Spleen (tissue), 11 donors: ENCODE measurements around the gene TTC12. TPM values are rescaled to one million over a fixed set of nuclear protein-coding genes. Genes with fewer than 3 reads are reported as not detected.

Source experiments
- DNase-seq: peaks from one replicate; pipeline ENCODE4 v3.0.0-alpha.2; 2020
- H3K27ac ChIP-seq, 8 donors: fragments of 200-600 bp; sonication (generic) in 7 of 8; 1 replicate in 4 of 8; 2 replicates in 4 of 8; pipeline versions ENCODE4 v1.5.0 to v1.8.0; 2016 to 2021; ENCODE audit warnings: inconsistent platforms in 4 of 8, mild to moderate bottlenecking in 4 of 8, moderate library complexity in 1 of 8
- H3K27me3 ChIP-seq, 7 donors: fragments of 200-600 bp; sonication (generic) in 6 of 7; replicated peaks in 1 of 7; 1 replicate in 4 of 7; 2 replicates in 3 of 7; pipeline versions ENCODE4 v1.5.0 to v1.8.0; 2016 to 2021; ENCODE audit warnings: inconsistent platforms in 3 of 7, mild to moderate bottlenecking in 1 of 7
- H3K36me3 ChIP-seq, 6 donors: fragments of 200-600 bp; sonication (generic) in 5 of 6; 1 replicate in 4 of 6; 2 replicates in 2 of 6; pipeline versions ENCODE4 v1.5.0 to v1.8.0; 2016 to 2021; ENCODE audit warnings: inconsistent platforms in 2 of 6
- H3K4me1 ChIP-seq, 6 donors: fragments of 200-600 bp; sonication (generic) in 5 of 6; 1 replicate in 3 of 6; 2 replicates in 3 of 6; pipeline versions ENCODE4 v1.5.0 to v1.8.0; 2016 to 2021; ENCODE audit warnings: inconsistent platforms in 3 of 6
- H3K4me3 ChIP-seq, 8 donors: fragments of 200-600 bp; sonication (generic) in 7 of 8; 1 replicate in 4 of 8; 2 replicates in 4 of 8; pipeline versions ENCODE4 v1.5.0 to v1.8.0; 2016 to 2021; ENCODE audit warnings: inconsistent platforms in 4 of 8, mild to moderate bottlenecking in 4 of 8, moderate library complexity in 2 of 8
- H3K9me3 ChIP-seq, 8 donors: fragments of 200-600 bp; sonication (generic) in 7 of 8; 1 replicate in 4 of 8; 2 replicates in 4 of 8; pipeline versions ENCODE4 v1.5.0 to v1.8.0; 2016 to 2021; ENCODE audit warnings: inconsistent platforms in 4 of 8
- POLR2A ChIP-seq, 3 donors: fragments of 450-650 bp; IDR thresholded peaks; one replicate each; pipeline ENCODE4 v1.5.1; 2017; ENCODE audit warnings: antibody characterized with exemption in 3 of 3, mild to moderate bottlenecking in 1 of 3
- POLR2AphosphoS5 ChIP-seq, 3 donors: sonication (generic); formaldehyde crosslinking; IDR thresholded peaks; one replicate each; pipeline ENCODE4 v1.5.1; 2017; ENCODE audit warnings: antibody characterized with exemption in 3 of 3
- WGBS, 5 donors: extraction: QIAGEN DNeasy Blood & Tissue Kit in 3 of 5; methylation state at CpG; one replicate each; pipeline versions ENCODE4 v1.1.5 to v1.1.7; 2013 to 2018; 5-methylcytosine and 5-hydroxymethylcytosine counted together
- intact Hi-C: fragments of 100-400 bp; cut with DNase I; formaldehyde crosslinking; loops from one replicate; pipeline ENCODE4 v1.15.0; 2023; ENCODE audit warnings: low total_unique reads
- polyA plus RNA-seq, 3 donors: library from polyadenylated mRNA; stranded (reverse); fragments of 200-250 nt; gene quantifications; one replicate each; pipeline ENCODE4 v1.2.1, GENCODE V29; 2013
- total RNA-seq, 7 donors: library from RNA; depleted of rRNA in 3 of 7; stranded (reverse); fragments of >200 nt in 3 of 7; fragmentation: NEBNext Ultra II Directional in 4 of 7; extraction: Animal tissue kit (Norgen Biotek cat#: 25700) in 4 of 7; gene quantifications; one replicate each; pipeline versions ENCODE4 v1.1.0 to v1.2.1, GENCODE V29; 2016 to 2021
- TF ChIP-seq, protein P1 (sequence below), 11 experiments: fragments of 200-600 bp in 7 of 11; fragments of 450-650 bp in 4 of 11; sonication (generic) in 4 of 11; IDR thresholded peaks in 8 of 11; conservative IDR thresholded peaks in 3 of 11; 1 replicate in 7 of 11; 2 replicates in 4 of 11; pipeline versions ENCODE4 v1.4.0 to v1.8.0; 2016 to 2021; ENCODE audit warnings: antibody characterized with exemption in 11 of 11, inconsistent platforms in 4 of 11, mild to moderate bottlenecking in 1 of 11
- donor health status: healthy with polysubstance abuse.
- donor health status: DM: no; HTN: no; CAD: no; lungs with moderate emphysema.
- donor health status: DM: no; HTN: no; CAD: no.
- donor health status: Bipolar disorder and iron deficiency.
- donor health status: healthy.
- donor health status: DM: no; HTN: no; CAD: no.
- donor health status: DM: yes; HTN: yes; CAD: no.

The TTC12 gene
- total and polyA plus RNA-seq, 10 donors = 4.2 to 29.8 (median 14.4) TPM

DNA sequence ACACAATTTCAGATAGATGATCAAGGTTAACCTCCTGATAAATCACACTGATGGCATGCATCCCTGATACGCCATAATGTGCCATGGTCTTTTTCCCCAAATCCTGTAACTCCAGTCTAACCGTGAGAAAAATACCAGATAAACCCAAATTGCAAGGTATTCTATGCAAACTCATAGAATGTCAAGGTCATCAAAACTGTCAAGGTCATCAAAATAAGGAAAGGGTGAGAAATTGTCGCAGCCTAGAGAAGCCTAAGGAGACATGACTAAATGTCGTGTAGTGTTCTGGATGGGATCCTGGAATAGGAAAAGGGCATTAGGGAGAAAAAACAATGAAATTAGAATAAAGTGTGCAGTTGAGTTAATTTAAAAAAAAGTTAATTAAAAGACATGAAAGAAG, 4.7 kb downstream of the TTC12 start:
- Histone ChIP-seq H3K4me1 (peaks cover under 1 to 18% (median 9%) of the 10 kb centered on the region in 6 donors), H3K27me3 (no peaks in the 10 kb centered on the region), H3K36me3 (peaks cover 0 to 54% (median 18%) of the 10 kb centered on the region in 6 donors), H3K27ac (no peak overlapping the region), H3K9me3 (peaks cover 0 to 3% (median 0%) of the 10 kb centered on the region in 8 donors), H3K4me3 (no peak overlapping the region)
- TF ChIP-seq, protein P1, sequence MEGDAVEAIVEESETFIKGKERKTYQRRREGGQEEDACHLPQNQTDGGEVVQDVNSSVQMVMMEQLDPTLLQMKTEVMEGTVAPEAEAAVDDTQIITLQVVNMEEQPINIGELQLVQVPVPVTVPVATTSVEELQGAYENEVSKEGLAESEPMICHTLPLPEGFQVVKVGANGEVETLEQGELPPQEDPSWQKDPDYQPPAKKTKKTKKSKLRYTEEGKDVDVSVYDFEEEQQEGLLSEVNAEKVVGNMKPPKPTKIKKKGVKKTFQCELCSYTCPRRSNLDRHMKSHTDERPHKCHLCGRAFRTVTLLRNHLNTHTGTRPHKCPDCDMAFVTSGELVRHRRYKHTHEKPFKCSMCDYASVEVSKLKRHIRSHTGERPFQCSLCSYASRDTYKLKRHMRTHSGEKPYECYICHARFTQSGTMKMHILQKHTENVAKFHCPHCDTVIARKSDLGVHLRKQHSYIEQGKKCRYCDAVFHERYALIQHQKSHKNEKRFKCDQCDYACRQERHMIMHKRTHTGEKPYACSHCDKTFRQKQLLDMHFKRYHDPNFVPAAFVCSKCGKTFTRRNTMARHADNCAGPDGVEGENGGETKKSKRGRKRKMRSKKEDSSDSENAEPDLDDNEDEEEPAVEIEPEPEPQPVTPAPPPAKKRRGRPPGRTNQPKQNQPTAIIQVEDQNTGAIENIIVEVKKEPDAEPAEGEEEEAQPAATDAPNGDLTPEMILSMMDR (IDR thresholded peaks at IDR 0.05 in 8 of 11, conservative IDR thresholded peaks at IDR 0.05 in 3 of 11) = no peak
- TF ChIP-seq POLR2A (IDR thresholded peaks at IDR 0.05) (no peak), POLR2AphosphoS5 (IDR thresholded peaks at IDR 0.05) (no peak)
- intact Hi-C loops = no loop called here
- WGBS, 5 donors = 92 to 97% (median 94%) methylated on average over 4 of the region's 4 CpGs
- DNase-seq = no peak

DNA sequence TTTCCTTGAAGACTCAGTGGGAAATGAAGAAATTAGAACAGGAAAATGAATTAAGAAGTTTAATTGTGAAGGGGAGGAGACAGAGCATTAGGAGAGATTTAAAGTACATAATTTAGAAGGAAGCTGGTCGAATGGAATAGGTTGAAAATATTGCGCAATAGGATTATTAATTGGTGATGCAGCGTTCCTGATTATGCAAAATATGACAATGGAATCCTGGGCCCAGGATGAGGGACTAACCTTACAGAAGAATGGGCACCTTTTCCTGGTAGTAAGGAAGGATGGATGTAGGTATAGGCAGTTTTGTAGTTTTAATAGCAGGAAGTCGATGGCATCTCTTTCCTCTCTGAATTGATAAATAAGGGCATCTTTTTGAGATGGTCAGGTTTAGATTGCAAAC, 7.8 kb downstream of the TTC12 start:
- intact Hi-C loops = no loop called here
- peaks cover 0 to 3% (median 0%) of the 10 kb centered on the region in 8 donors for H3K9me3 ChIP-seq
- DNase-seq = no peak
- H3K4me3 ChIP-seq = no peak overlapping the region
- TF ChIP-seq POLR2AphosphoS5 (IDR thresholded peaks at IDR 0.05) (no peak), POLR2A (IDR thresholded peaks at IDR 0.05) (no peak)
- TF ChIP-seq, protein P1 (IDR thresholded peaks at IDR 0.05 in 8 of 11, conservative IDR thresholded peaks at IDR 0.05 in 3 of 11) = no peak
- no peaks in the 10 kb centered on the region for H3K4me1 ChIP-seq
- peaks cover 0 to 79% (median 35%) of the 10 kb centered on the region in 6 donors for H3K36me3 ChIP-seq
- no peak overlapping the region for H3K27ac ChIP-seq
- 53 to 84% (median 75%) methylated on average over 3 to 4 of the region's 4 CpGs for WGBS, 5 donors
- no peaks in the 10 kb centered on the region for H3K27me3 ChIP-seq

DNA sequence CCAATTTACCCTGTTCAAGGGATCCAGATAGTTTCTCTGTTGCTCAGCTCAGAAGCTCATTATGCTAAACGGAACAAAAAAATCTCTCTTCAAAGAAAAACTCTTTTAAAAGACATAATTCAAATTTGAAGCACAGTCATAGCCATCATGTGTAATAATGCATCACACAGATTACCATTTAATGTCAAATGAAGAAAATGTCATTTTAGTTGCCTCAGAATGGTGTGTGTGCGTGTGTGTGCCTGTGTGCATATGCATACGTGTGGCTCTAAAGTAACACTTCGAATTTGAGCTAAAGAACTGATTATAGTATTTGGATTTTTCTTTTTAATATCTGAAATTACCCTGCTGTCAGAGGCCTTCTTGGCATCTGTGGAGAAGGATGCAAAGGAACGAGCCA, 9.9 kb downstream of the TTC12 start:
- Histone ChIP-seq H3K27ac (no peak overlapping the region), H3K36me3 (peaks cover 0 to 79% (median 45%) of the 10 kb centered on the region in 6 donors)
- intact Hi-C loops = no loop called here

DNA sequence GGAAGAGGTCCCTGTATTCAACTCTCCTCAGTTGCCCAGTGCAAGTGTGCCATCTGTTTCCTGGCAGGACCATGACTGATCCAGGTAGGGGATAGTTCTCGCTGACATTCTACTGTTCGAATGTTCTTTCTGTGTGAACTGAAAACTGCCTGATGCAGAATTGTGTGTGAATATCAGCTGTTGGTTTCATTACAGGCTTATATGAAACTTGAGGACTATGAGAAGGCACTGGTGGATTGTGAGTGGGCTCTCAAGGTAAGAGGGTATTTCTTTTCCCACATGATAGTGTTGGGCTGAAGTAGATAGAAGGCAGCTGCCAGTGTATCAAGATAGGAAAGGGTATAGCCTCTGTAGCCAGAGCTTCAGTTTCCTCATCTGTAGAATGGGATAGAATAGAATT, 15.3 kb downstream of the TTC12 start:
- TF ChIP-seq POLR2A (IDR thresholded peaks at IDR 0.05) = no peak
- TF ChIP-seq, protein P1 (IDR thresholded peaks at IDR 0.05 in 8 of 11, conservative IDR thresholded peaks at IDR 0.05 in 3 of 11) = no peak
- no peak for TF ChIP-seq POLR2AphosphoS5 (IDR thresholded peaks at IDR 0.05)
- no peak for DNase-seq
- H3K4me1 ChIP-seq = no peaks in the 10 kb centered on the region
- no peak overlapping the region for H3K4me3 ChIP-seq
- H3K36me3 ChIP-seq = peaks cover 0 to 100% (median 72%) of the 10 kb centered on the region in 6 donors
- no peak overlapping the region for H3K27ac ChIP-seq
- intact Hi-C loops = no loop called here
- no peaks in the 10 kb centered on the region for H3K27me3 ChIP-seq
- no peaks in the 10 kb centered on the region for H3K9me3 ChIP-seq
- 91 to 97% (median 95%) methylated on average over 2 of the region's 2 CpGs for WGBS, 5 donors

More for the DNA sequence above, 9.9 kb downstream of the TTC12 start:
- TF ChIP-seq POLR2A (IDR thresholded peaks at IDR 0.05) (no peak), POLR2AphosphoS5 (IDR thresholded peaks at IDR 0.05) (no peak)
- TF ChIP-seq, protein P1 (IDR thresholded peaks at IDR 0.05 in 8 of 11, conservative IDR thresholded peaks at IDR 0.05 in 3 of 11) = no peak
- H3K9me3 ChIP-seq = peaks cover 0 to 3% (median 0%) of the 10 kb centered on the region in 8 donors
- DNase-seq = no peak
- 94 to 98% (median 96%) methylated on average over 5 of the region's 5 CpGs for WGBS, 5 donors
- no peaks in the 10 kb centered on the region for H3K4me1 ChIP-seq
- H3K4me3 ChIP-seq = no peak overlapping the region
- no peaks in the 10 kb centered on the region for H3K27me3 ChIP-seq
